Endodermal cell (in vitro differentiated cells): ENCODE data around the gene CDH4. TPM values are rescaled to one million over a fixed set of nuclear protein-coding genes. Genes with fewer than 3 reads are reported as not detected.

Source experiments
- DNase-seq: peaks from one replicate; pipeline ENCODE4 v3.0.0-alpha.2; 2017
- H3K27ac ChIP-seq: 2 replicates; pipeline ENCODE4 v1.5.1; 2013; ENCODE audit warnings: mild to moderate bottlenecking, low read depth, low read length, moderate library complexity
- H3K27me3 ChIP-seq: 2 replicates; pipeline ENCODE4 v1.6.1; 2013; ENCODE audit warnings: mild to moderate bottlenecking, low read length, moderate library complexity; ENCODE audit not compliant: insufficient read depth, control insufficient read depth, poor library complexity, severe bottlenecking
- H3K36me3 ChIP-seq: 2 replicates; pipeline ENCODE4 v1.7.0; 2013; ENCODE audit warnings: mild to moderate bottlenecking, low read length, moderate library complexity; ENCODE audit not compliant: control insufficient read depth, insufficient read depth
- H3K4me1 ChIP-seq: one replicate; pipeline ENCODE4 v1.7.0; 2013; ENCODE audit warnings: low read length; ENCODE audit not compliant: control insufficient read depth, insufficient read depth
- H3K4me3 ChIP-seq: 2 replicates; pipeline ENCODE4 v1.5.1; 2013; ENCODE audit warnings: mild to moderate bottlenecking, low read length, moderate library complexity
- H3K9ac ChIP-seq: 2 replicates; pipeline ENCODE4 v1.6.1; 2013; ENCODE audit warnings: mild to moderate bottlenecking, low read length, moderate library complexity; ENCODE audit not compliant: poor library complexity, severe bottlenecking; ENCODE audit errors: extremely low read depth
- H3K9me3 ChIP-seq: 2 replicates; pipeline ENCODE4 v1.6.1; 2013; ENCODE audit warnings: mild to moderate bottlenecking, low read length, moderate library complexity; ENCODE audit not compliant: control insufficient read depth
- H3K27ac Mint-ChIP-seq: 2 replicates; pipeline ENCODE4 v1.8.0; 2020; ENCODE audit warnings: mixed read lengths
- H3K27me3 Mint-ChIP-seq: 2 replicates; pipeline ENCODE4 v1.8.0; 2021; ENCODE audit warnings: mild to moderate bottlenecking, mixed read lengths; ENCODE audit not compliant: insufficient read depth
- H3K36me3 Mint-ChIP-seq: 2 replicates; pipeline ENCODE4 v1.8.0; 2020; ENCODE audit warnings: low read depth, mixed read lengths
- H3K4me1 Mint-ChIP-seq: 2 replicates; pipeline ENCODE4 v1.8.0; 2020; ENCODE audit warnings: mixed read lengths
- H3K4me3 Mint-ChIP-seq: 2 replicates; pipeline ENCODE4 v1.8.0; 2020; ENCODE audit warnings: mild to moderate bottlenecking, moderate library complexity, mixed read lengths
- H3K9me3 Mint-ChIP-seq: 2 replicates; pipeline ENCODE4 v1.8.0; 2020; ENCODE audit warnings: mild to moderate bottlenecking, mixed read lengths
- WGBS, 2 experiments: methylation state at CpG; one replicate each; pipeline versions ENCODE4 v1.1.5 to v1.1.7; 2013; ENCODE audit warnings: missing lambda C conversion rate in 2 of 2, mixed read lengths in 1 of 2; ENCODE audit not compliant: insufficient coverage in 1 of 2, insufficient read length in 1 of 2; 5-methylcytosine and 5-hydroxymethylcytosine counted together
- total RNA-seq, 2 donors: library from RNA; stranded (reverse); fragmentation: NEBNext Ultra II Directional in 1 of 2; extraction: Animal tissue kit (Norgen Biotek cat#: 25700) in 1 of 2; gene quantifications; 2 replicates in 1 of 2; 3 replicates in 1 of 2; pipeline ENCODE4 v1.2.1, GENCODE V29; 2021
- TF ChIP-seq, protein P1 (sequence below): fragments of 200-600 bp; sonication (generic); conservative IDR thresholded peaks from 2 replicates; pipeline ENCODE4 v1.5.0; 2021; ENCODE audit warnings: antibody characterized with exemption, mild to moderate bottlenecking

The CDH4 gene
- total RNA-seq, 2 donors from 2014 or later, result 1.8 to 5.8 TPM

DNA sequence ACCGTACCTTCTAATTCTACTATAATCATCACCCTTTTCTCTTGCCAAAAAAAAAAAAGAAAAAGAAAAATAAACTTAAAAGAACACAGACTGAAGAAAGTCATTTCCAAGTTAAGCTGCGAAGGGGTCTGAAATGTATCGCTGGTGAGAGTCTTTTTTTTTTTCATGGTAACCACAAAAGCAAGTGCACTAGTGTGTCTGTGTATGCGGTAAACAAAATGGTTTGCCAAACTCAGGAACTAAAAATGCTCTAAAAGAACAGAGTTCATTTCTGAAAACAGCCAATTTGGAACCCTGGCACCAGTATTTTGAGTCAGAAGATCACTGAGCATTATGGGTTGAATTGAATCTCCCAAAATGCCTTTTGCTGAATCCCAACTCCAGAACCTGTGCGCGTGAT is 46.6 kb downstream of the CDH4 start:
- 94 to 97% methylated on average over 6 of the region's 6 CpGs for WGBS, 2 experiments

DNA sequence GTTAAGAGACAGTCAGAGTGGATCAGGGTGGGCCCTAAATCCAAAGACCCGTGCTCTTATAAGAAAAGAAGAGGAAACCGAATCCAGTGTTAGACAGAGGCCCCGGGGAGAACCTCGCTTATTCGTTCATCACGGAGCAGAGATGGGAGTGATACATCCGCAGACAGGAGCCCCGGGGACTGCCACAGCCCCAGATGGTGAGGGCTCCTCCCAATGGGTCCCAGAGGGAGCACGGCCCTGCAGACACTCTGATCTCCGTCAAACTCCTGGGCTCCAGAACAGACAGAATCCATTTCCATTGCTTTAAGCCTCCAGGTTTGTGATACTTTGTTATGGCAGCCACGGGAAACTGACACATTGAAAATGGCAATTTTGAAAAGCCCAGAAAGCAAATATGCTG is 47.0 kb downstream of the CDH4 start:
- no peaks in the 10 kb centered on the region for H3K36me3 Mint-ChIP-seq
- Histone ChIP-seq H3K27me3 (no peaks in the 10 kb centered on the region), H3K9me3 (no peaks in the 10 kb centered on the region), H3K9ac (no peak overlapping the region), H3K4me3 (no peak overlapping the region), H3K4me1 (no peaks in the 10 kb centered on the region), H3K36me3 (no peaks in the 10 kb centered on the region), H3K27ac (no peak overlapping the region)
- H3K4me3 Mint-ChIP-seq, result no peak overlapping the region
- no peaks in the 10 kb centered on the region for H3K4me1 Mint-ChIP-seq
- no peak for DNase-seq
- peaks cover 14% of the 10 kb centered on the region for H3K27me3 Mint-ChIP-seq
- TF ChIP-seq, protein P1, sequence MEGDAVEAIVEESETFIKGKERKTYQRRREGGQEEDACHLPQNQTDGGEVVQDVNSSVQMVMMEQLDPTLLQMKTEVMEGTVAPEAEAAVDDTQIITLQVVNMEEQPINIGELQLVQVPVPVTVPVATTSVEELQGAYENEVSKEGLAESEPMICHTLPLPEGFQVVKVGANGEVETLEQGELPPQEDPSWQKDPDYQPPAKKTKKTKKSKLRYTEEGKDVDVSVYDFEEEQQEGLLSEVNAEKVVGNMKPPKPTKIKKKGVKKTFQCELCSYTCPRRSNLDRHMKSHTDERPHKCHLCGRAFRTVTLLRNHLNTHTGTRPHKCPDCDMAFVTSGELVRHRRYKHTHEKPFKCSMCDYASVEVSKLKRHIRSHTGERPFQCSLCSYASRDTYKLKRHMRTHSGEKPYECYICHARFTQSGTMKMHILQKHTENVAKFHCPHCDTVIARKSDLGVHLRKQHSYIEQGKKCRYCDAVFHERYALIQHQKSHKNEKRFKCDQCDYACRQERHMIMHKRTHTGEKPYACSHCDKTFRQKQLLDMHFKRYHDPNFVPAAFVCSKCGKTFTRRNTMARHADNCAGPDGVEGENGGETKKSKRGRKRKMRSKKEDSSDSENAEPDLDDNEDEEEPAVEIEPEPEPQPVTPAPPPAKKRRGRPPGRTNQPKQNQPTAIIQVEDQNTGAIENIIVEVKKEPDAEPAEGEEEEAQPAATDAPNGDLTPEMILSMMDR, result no peak
- WGBS, 2 experiments, result 88 to 89% methylated on average over 10 to 11 of the region's 11 CpGs
- no peak overlapping the region for H3K27ac Mint-ChIP-seq
- H3K9me3 Mint-ChIP-seq, result no peaks in the 10 kb centered on the region

More for the DNA sequence above, 46.6 kb downstream of the CDH4 start:
- H3K27ac ChIP-seq, result no peak overlapping the region
- Mint-ChIP-seq H3K4me3 (no peak overlapping the region), H3K27ac (no peak overlapping the region), H3K9me3 (no peaks in the 10 kb centered on the region), H3K36me3 (no peaks in the 10 kb centered on the region), H3K4me1 (no peaks in the 10 kb centered on the region), H3K27me3 (peaks cover 14% of the 10 kb centered on the region)
- no peak overlapping the region for H3K9ac ChIP-seq
- H3K36me3 ChIP-seq, result no peaks in the 10 kb centered on the region
- no peaks in the 10 kb centered on the region for H3K9me3 ChIP-seq
- no peaks in the 10 kb centered on the region for H3K27me3 ChIP-seq
- no peak overlapping the region for H3K4me3 ChIP-seq
- H3K4me1 ChIP-seq, result no peaks in the 10 kb centered on the region
- DNase-seq, result no peak
- TF ChIP-seq, protein P1, result no peak

DNA sequence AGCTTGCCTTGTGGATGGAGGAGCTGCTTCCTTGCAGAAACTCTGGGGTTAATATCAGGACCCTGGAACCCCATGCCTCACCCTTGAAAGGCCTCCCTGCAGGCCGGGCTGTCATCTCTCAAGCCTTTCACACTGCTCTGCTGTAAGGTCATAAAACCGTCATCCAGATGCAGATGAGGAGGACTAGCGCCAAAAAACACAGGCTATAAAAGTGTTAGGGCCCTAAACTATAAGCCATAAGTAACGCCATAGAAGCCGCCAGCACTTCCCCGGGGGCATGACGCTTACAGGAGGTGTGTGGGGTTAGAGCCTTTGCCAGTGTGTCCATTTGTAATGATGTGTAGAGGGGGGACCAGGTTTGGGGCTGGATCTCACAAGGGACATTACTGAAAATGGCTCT is 47.6 kb downstream of the CDH4 start:
- H3K27ac Mint-ChIP-seq, result no peak overlapping the region
- Histone ChIP-seq H3K9me3 (no peaks in the 10 kb centered on the region), H3K4me3 (no peak overlapping the region), H3K4me1 (no peaks in the 10 kb centered on the region), H3K27ac (no peak overlapping the region), H3K36me3 (no peaks in the 10 kb centered on the region), H3K9ac (no peak overlapping the region), H3K27me3 (no peaks in the 10 kb centered on the region)
- no peaks in the 10 kb centered on the region for H3K36me3 Mint-ChIP-seq
- 90 to 93% methylated on average over 3 to 7 of the region's 7 CpGs for WGBS, 2 experiments
- no peak overlapping the region for H3K4me3 Mint-ChIP-seq
- peaks cover 14% of the 10 kb centered on the region for H3K27me3 Mint-ChIP-seq
- no peak for DNase-seq
- no peaks in the 10 kb centered on the region for H3K9me3 Mint-ChIP-seq
- TF ChIP-seq, protein P1, result no peak
- H3K4me1 Mint-ChIP-seq, result no peaks in the 10 kb centered on the region
